Stromal cell of bone marrow (primary cell): ENCODE data around the gene CMIP.

Source experiments
- DNase-seq: peaks from one replicate; pipeline ENCODE4 v3.0.0-alpha.2; 2012; ENCODE audit warnings: low read depth

CMIP gene

DNA sequence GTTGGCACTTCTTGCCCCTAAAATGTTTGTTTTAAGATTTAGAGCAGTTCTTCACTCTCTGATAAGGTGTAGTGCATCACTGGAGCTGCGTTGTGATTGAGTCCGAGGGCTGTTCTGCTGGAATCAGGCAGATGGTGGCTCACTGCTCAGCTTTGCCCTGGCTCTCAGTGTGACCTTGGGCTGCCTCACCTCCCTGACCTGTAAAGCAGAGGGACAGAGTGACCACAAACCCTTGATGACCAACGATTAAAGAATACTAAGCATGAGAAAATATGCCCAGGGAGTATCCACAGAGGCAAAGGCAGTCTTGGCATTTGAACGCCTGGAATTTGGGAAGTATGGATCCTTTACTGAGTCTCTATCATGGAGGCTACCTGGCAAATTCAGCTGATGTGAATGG is 18.1 kb downstream of the CMIP start:
- no peak for DNase-seq

DNA sequence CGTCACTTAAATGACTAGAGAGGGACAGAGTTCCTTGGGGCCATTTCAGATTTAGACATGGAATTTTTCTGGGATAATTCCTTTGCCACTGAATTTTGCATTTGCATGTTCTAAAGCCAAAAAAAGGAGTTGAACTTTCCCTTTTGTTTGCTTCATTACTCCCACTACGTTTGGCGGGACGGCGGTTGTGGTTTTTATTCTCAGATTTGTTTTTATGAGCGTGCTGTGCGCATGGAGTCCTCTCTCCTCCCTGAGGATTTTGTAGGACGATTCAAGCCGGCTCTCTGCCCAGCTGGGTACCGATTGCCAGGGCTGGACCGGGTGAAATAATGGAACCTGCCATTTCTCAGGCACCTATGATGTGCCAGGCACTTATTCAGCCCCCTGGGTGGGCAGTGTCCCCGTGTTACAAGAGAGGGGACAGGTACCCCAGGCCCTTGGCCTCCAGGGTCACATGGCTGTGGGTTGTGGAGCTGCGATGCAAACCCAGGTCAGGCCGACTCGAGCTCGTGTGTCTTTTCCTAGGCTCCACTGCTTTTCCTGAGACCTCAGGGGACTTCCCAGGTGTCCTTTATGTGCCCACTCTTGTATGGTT is 18.8 kb downstream of the CMIP start:
- DNase-seq = no peak

DNA sequence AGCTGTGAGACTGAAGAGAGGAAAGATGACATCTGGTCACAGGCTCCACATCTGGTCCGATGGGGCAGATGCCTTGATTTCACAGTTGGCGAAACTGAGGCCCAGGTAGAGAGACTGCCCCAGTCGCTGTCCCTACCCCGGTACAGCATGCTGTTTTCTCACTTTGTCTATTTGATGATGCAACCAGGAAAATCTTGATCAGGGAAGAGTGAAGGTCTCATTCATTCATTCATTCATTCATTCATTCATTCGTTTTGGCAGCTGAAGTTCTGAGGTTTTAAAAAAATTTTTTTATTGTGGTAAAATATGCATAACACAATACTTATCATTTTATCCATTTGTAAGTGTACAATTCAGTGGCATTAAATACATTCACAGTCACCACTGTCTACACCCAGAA is 19.7 kb downstream of the CMIP start:
- DNase-seq = no peak

DNA sequence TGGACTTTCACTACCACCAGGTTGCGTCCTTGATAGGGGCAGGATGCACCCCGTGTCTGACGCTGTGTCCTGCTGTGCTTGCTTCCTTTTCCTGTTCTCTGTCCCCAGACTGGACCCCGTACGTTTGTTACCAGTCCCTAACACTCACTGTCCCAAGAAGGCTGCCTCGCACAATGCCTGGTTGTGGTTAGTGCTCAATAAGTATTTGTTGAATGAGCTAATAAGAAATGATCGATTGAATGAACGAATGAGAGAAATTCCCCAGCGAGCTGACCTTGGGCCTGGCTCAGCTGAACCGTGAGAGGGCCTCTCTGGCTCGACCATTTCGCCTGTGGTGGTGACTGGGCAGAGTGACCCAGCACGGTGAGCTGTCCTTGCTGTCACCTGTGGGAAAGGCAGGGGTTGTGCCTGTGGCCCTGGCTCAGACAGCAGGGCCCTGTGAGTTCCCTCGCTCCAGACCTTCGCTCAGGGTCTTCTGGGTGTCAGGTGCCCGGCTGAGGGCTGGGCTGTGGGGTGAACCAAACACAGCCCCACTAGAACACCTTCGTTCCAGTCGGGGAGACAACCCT is 20.9 kb downstream of the CMIP start:
- DNase-seq = no peak

DNA sequence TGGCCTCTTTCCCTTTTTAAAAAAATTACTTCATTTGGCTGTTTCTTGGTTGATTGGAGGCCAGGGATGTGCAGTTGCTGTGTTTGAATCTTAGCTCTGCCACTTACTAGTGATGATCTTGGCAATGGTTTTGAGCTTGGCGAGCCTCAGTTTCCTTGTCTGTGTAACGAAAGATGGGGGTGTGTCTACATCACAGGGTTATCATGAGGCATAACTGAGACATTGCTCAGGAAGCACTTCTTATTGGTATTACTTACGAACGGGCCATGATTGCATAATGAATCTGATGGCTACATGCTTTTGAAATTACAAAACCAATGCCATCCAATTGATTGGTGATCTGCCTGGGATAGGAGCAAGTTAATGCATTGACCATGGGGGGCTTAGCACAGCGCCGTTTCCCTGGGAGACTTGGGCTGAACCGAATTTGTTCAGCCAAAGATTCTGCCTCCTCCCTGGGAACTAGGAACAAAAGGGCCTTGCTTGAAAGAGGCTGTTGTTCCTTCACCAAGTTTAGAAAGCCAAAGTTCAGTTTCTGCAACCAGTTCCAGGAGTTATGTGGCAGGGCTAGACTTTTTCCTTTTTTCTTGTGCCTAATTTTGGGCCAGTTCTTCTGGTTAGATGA is 21.9 kb downstream of the CMIP start:
- no peak for DNase-seq

DNA sequence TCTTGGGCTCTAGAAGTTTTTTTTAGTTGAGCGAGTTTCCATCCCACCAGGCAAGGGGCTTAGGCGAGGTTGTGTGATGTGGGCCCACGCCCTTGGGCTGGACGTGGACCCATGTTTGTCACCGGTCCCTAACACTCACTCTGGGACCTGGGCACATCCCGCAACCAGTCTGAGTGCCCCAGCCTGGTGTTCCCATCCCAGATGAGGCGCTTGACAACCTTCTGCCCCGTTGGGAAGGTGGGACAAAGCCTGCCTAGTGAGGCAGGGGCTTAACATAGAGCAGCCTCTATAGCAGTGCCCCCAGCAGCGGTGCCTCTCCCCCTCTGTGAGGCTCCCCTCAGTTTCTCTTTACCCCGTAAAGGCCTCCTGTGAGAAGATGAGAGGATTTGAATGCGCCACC is 22.5 kb downstream of the CMIP start:
- no peak for DNase-seq

DNA sequence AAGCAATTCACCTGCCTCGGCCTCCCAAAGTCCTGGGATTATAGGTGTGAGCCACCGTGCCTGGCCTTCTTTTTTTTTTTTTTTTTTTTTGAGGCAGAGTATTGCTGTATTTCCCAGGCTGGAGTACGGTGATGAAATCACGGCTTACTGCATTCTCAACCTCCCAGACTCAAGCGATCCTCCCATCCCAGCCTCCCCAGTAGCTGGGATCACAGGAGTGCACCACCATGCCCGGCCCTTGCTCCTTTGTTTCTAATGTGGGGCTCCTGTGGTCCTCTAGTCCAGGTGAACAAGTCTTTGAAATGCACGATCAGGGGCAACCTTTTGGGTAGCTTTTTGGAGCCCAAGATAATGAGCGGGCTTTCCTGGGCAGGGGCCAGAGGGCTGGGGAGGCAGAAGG is 23.2 kb downstream of the CMIP start:
- DNase-seq = no peak

DNA sequence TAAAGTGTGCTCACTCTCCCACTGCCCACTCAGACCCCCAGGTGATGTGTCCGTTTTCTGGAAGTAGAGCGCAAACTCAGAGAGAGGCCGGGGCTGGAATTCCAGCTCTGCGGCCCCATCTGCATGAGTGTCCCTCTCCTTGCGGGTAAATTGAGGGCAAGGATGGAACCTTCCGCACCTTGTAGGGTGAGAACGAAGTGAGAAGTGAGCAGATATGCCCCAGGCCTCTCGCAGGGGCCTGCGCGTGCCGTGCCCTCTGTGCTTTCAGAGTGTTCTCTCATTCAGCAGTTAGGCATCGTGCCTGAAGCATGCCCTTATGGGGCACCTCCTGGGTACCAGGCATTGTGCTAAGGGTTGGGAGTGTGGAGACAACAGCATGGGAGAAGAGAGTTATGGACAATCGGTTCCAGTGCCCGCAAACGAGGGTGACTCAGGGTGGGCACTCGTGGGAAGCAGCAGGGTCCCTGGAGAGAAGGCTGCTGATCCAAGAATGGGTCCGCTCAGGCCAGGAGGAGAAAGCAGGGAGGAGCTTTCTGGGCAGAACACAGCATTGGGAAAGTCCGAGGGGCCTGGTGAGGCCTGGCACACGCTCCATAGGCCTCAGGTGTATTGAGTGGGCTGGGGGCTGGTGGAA is 23.8 kb downstream of the CMIP start:
- no peak for DNase-seq

DNA sequence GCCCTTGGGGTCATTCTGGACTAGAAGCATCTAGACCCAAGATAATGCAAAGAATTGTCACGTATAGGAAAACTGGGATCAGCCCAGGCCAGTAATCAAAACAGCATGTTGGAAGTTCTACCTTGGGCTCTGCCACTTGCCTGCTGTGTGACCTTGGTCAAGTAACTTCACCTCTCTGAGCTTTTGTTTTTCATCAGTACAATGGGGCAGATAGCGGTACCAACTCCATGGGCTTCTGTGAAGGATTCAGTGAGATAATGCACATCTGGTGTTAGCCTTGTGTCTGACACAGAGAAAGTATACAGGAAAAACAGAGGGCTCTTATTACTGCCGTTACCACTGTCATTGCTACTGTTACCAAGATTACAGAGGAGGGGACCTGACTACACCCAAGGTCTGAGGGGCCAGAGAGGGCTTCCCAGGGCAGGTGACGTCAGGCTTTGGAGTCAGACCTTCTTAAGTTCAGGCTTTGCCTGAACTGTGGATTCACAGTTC is 24.6 kb downstream of the CMIP start:
- DNase-seq = no peak

DNA sequence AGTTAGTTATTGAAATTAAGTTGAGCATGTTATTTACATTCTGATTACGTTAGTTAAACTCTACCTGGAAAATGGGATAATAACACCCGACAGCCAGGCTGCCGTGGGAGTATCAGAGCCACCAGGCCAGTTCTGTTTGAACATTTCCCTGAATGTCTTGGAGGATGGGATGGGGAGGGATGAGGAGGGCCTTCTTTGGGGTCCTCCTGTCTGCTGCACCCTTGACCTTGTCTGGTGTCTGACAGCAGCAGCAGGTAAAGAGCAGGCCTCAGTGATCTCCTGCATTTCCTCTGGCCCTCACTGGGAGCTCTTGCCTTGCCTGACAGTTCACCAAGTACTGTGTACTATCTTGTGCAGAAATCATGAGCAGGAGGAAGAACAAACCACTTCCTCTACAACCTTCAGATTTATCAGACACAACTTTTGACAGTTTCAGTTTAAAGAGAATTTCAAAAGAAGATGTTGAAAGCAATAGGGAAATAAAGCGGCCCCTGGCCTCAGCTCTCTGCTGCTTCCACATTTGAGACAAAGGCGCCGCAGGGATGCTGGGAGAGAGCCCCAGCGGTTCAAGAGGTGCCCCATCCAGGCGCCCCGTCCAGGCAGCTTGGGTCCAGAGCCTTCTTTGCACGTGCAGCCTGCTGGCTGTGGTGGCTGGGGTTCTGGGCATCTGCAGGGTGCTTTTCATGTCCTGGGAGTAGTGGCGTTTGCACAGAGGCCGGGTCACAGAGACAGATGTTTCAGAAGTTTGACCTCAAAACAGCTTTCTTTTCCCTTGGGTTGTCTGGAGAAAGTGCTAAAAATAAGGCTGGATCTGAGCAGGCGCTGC is 25.3 kb downstream of the CMIP start:
- no peak for DNase-seq

DNA sequence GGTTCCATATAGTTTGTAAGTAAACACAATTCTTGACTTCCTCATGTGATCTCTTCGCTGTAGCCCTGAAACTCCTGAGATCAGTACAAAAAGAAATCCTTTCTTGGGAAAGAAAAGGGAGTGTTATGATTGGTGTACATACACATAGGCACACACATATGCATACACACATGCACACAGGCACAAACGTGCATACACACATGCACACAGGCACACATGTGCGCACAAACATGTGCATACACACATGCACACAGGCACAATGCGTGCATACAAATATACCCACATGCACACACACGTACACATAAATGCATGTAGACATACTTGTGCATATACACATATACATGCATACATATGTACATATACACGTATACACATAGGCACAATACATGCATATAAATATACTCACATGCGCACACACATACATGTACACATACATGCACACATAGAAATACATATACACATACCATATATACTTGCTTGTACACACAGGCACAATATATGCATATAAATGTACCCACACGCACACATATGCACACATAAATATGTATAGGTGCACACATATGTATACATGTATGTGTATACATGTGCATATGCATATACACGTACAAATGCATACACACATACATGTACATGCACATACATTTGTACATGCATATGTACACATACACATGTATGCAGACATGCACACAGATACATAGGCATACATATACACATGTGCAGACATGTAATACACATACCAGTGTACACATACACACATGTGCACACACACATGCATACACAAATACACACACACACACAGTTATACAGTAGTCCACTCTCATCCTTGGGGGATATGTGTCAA is 26.4 kb downstream of the CMIP start:
- no peak for DNase-seq

DNA sequence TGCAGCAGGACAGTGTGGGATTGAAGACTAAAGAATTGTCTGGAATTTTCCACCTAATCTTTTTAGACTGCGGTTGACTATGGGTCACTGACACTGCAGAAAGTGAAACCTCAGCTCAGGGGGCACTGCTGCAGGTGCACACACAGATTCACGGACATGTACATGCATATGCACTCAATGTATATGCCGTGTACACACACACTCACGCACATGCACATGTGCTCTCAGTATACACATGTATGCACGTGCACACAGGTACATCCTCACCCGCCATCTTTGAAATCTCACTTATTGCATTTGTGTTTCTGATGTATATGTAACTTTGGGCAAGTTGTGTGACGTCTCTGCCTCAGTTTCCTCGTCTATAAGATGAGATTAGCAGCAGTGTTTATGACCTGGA is 27.3 kb downstream of the CMIP start:
- no peak for DNase-seq

DNA sequence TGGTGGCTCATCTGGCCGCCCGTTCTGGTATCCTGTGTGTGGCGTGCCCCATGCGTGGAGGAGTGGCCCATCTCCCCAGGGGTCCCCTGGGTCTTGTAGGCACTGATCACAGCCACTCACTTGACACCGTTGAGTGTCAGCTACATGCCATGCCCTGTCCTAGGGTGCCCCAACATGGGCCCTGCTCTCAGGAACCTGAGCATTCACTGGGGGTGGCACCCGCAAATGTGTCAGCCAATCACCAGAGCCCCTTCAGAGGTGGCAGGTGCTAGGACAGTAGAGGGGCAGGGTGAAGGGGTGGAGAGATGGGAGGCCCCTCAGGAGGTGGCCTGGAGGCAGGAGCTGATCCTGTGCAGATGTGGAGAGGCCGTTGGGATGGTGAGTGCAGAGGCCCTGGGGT is 27.8 kb downstream of the CMIP start:
- no peak for DNase-seq

DNA sequence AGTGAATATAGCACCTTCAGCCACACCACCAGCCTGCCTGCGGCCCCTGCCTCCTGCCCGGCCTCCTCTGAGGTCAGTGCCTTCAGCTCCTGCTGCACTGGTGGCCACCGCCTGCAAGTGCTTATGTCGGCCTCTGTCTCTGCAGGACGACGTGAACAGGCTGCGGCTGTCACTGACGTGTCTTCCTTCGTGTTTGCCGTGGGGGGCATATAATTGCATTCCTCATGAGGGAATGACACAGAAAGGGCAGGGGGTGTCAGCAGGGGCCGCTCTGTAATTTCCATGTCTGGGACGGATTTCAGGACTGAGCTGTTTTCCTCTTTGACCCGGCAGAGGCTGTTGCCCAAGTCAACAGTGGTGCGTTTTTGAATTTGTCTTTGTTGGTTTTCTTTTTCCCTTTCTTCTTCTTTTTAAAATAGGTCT is 28.5 kb downstream of the CMIP start:
- DNase-seq = no peak

DNA sequence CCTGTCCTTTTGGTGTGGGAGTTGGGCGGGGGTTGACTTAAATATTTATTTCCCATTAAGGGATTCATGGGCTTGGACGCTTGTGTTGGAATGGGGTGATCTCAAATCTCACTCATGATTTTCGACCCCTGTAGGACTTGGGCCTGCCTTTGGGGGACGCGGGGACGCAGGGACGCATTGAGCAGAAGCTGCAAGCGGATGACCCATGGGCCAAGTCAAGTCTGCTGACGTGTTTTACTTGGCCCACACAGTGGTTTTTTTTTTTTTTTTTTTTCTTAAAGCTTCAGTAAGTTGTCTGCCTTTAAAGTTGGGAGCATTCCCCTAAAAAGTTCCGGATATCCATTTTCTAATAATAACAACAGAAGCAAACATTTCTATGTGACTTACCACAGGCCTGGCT is 28.9 kb downstream of the CMIP start:
- no peak for DNase-seq

DNA sequence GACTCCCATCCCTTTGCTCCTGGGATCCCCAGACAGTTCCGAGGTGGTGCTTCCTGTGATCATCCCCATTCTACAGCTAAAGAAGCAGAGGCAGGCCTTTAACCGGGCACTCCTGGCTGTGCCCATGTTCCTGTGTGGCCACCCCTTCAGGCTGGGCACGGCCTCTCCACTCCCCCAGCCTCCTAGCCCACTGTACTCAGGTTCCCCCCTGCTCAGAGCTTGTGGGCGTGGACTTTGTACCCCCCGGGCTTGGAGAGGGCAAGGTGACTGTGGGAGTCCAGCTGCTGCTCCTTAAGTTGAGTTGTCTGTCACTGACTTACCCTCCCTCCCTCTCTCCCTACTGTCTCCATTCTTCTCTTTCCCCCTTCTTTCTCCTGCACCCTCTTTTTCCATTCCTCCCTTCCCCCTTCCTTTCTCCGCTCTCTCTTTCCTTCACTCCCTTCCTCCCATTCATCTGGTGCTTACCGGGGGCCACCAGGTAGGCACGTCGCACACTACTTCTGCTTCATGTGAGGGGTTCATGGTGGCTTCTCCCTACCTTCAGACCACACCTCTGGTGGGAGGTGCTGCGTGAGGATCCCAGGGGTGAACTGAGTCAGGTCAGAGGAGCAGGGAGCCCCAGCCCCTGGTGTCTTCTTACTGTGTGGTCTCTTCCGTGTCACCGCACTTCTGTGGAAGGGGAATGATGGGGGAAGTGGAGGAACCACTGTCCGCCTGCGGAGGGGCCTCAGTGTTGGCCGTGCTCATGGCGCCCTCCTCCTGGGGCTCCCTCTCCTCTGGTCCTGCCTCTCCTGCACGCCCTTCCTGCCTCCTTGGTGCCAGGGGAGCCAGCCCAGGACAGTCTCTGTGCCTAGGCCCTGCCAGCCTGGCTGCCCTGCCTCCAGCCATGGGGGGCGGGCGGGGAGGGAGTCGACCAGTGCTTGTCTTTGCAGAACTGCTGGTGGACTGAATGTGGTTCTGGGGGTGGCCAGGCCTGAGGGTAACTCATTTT is 29.7 kb downstream of the CMIP start:
- DNase-seq = no peak

DNA sequence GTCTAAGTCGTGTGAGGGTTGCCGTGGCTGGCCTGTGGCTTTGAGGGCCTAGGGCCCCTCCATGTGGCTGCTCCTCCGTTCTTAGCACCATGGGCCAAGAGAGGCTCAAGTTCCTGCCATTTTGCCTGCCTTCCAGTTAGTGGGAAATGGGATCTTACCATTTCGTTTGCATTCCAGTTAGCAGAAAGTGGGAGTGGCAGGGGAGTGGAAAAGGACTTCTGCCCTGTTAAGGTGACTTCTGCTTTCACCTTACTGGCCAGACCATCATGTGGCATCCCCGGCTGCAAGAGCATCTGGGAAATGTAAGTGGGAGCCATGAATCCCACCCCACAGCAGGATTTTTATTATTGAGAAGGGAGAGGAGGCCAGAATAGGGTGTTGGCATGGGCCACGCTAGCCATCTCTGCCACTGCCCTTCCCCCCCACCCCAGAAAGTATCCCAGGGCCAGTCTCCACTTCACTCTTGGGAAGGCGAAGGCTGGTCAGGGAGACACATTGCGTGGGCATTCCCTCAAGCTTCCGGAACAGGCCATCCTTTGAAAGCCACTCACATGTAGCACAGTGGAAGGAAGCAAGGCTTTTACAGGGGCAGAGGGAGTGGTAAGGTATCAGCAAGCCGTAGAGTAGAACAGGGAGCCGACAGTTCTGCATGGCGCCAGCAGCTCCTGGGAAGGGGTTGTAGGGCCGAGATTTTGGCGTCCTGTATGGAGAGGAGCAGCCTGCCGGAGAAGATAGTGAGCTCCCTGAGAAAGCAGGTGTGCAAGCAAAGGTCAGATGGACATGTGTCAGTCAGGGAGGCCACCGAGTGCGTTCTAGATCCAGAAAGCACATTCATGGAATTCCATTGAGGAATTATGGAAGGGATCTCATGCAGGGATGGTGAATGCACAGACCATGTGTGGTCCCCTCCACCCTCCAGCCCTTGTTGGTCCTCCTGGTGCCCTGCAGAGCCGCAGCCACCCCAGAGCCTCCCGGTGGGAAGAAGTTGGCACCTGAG is 33.4 kb downstream of the CMIP start:
- DNase-seq = no peak

DNA sequence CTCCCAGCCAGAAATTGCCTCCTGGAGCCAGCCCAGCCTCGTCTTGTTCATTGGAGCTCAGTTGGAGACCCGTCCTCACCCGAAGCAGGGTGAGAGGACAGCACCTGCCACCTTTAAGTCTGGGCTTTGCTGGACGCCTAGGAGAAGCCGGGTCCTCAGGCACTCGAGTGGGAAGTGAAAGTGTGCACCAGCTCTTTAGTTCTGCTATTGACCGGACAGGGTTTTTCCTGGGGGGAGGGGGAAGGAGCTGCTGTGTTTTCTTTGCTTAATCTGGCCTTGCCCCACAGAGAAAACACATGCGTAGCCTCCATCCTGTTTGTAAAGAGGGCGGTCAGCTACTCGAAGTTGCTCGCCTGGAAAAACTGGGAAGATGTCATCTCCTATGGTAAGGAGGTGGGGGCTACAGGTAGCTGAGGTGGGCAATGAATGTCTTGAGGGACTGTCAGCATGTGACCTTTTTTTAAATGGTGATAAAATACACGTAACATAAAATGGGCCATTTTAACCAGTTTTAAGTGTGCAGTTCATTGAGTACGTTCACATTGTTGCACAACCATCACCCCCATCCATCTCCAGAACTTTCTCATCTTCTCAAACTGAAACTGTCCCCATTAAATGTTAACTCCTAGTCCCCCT is 34.4 kb downstream of the CMIP start:
- no peak for DNase-seq
